Pancreas (tissue), 10 donors: ENCODE data around the gene LRP1B. TPM values are rescaled to one million over a fixed set of nuclear protein-coding genes. Genes with fewer than 3 reads are reported as not detected.
A peak's percentile ranks its signal among the peaks of the same experiment; 100 is the strongest.

Experiments used
- ATAC-seq, 4 donors: fragments of 200-7000 bp; cut with Tn5 transposase; one replicate each; pipeline versions ENCODE4 v1.8.0 to v1.9.1; 2020; ENCODE audit warnings: mild to moderate bottlenecking in 4 of 4, moderate library complexity in 4 of 4
- DNase-seq, 6 donors: peaks; one replicate each; pipeline ENCODE4 v3.0.0-alpha.2; 2020
- FAIRE-seq: peaks from 2 replicates; lab custom pipeline; 2012; peaks lifted over from hg19 to GRCh38; lab: Jason Lieb, UNC
- H3K27ac ChIP-seq, 4 donors: fragments of 200-600 bp; sonication (generic); 1 replicate in 3 of 4; 2 replicates in 1 of 4; pipeline versions ENCODE4 v1.5.0 to v1.8.0; 2020
- H3K27me3 ChIP-seq, 4 donors: fragments of 200-600 bp; one replicate each; pipeline ENCODE4 v1.8.0; 2021
- H3K36me3 ChIP-seq, 3 donors: fragments of 200-600 bp; sonication (generic) in 1 of 3; one replicate each; pipeline versions ENCODE4 v1.5.0 to v1.8.0; 2020 to 2021
- H3K4me1 ChIP-seq, 3 donors: fragments of 200-600 bp; one replicate each; pipeline ENCODE4 v1.8.0; 2021
- H3K4me3 ChIP-seq, 4 donors: fragments of 200-600 bp; sonication (generic) in 2 of 4; one replicate each; pipeline versions ENCODE4 v1.5.0 to v1.8.0; 2020 to 2021
- H3K9me3 ChIP-seq, 4 donors: fragments of 200-600 bp; one replicate each; pipeline ENCODE4 v1.8.0; 2021
- CTCF ChIP-seq, 4 donors: fragments of 200-600 bp; sonication (generic) in 3 of 4; IDR thresholded peaks; one replicate each; pipeline versions ENCODE4 v1.5.0 to v1.8.0; 2021; ENCODE audit warnings: antibody characterized with exemption in 4 of 4
- WGBS, 2 donors: extraction: QIAGEN DNeasy Blood & Tissue Kit; methylation state at CpG; one replicate each; pipeline ENCODE4 v1.1.7; 2013; 5-methylcytosine and 5-hydroxymethylcytosine counted together
- intact Hi-C, 3 donors: fragments of 100-400 bp; cut with DNase I; formaldehyde crosslinking; loops; one replicate each; pipeline versions ENCODE4 v1.11.1 to v1.14.2; 2022
- polyA plus RNA-seq, 2 donors: library from polyadenylated mRNA; stranded (reverse); fragments of 200-250 nt; gene quantifications; one replicate each; pipeline ENCODE4 v1.2.3, GENCODE V29; 2013
- total RNA-seq, 6 donors: library from RNA; stranded (reverse); fragmentation: NEBNext Ultra II Directional in 4 of 6; extraction: Animal tissue kit (Norgen Biotek cat#: 25700) in 4 of 6; gene quantifications; one replicate each; pipeline versions ENCODE4 v1.2.1 to v1.2.4, GENCODE V29; 2021 to 2023
- donor health status: healthy with polysubstance abuse.
- donor health status: DM: no; HTN: no; CAD: no; lungs with moderate emphysema.
- donor health status: DM: no; HTN: no; CAD: no.
- donor health status: control.
- donor health status: control.
- donor health status: Bipolar disorder and iron deficiency.
- donor health status: DM: yes; HTN: yes; CAD: no.
- donor health status: DM: no; HTN: no; CAD: no.
- donor health status: DM: no; HTN: no; CAD: no.
- donor health status: DM: yes; HTN: yes; CAD: no.

LRP1B gene
- total and polyA plus RNA-seq, 8 donors: 0.06 to 0.55 (median 0.25) TPM

- ATAC-seq (no peak), FAIRE-seq (no peak), DNase-seq (no peak)
- H3K36me3 ChIP-seq: no peaks in the 10 kb centered on the region
- no peaks in the 10 kb centered on the region for H3K27me3 ChIP-seq
- intact Hi-C loops: no loop called here
- no peaks in the 10 kb centered on the region for H3K4me1 ChIP-seq
- H3K4me3 ChIP-seq: no peak overlapping the region
- no peak for TF ChIP-seq CTCF (IDR thresholded peaks at IDR 0.05)
- no peaks in the 10 kb centered on the region for H3K9me3 ChIP-seq
- no peak overlapping the region for H3K27ac ChIP-seq
Measured at GRCh38 chr2:140589696-140590095, 1541.1 kb downstream of the LRP1B start.

GRCh38 chr2:140589273-140589672 is 1541.5 kb downstream of the LRP1B start:
- TF ChIP-seq CTCF (IDR thresholded peaks at IDR 0.05): no peak
- Histone ChIP-seq H3K36me3 (no peaks in the 10 kb centered on the region), H3K4me3 (no peak overlapping the region), H3K9me3 (no peaks in the 10 kb centered on the region), H3K4me1 (no peaks in the 10 kb centered on the region), H3K27ac (no peak overlapping the region), H3K27me3 (no peaks in the 10 kb centered on the region)
- ATAC-seq: no peak
- no peak for FAIRE-seq
- 67 to 68% methylated on average over 1 of the region's 1 CpG for WGBS, 2 donors
- DNase-seq: no peak
- intact Hi-C loops: no loop called here

- no peak for FAIRE-seq
- peak in 3 of 4 donors; percentile 57 to 71 (median 62) for ATAC-seq
- H3K4me1 ChIP-seq: no peaks in the 10 kb centered on the region
- no peak overlapping the region for H3K27ac ChIP-seq
- H3K4me3 ChIP-seq: no peak overlapping the region
- DNase-seq: peak in 1 of 6 donors; percentile 13
- H3K9me3 ChIP-seq: no peaks in the 10 kb centered on the region
- 67 to 71% methylated on average over 2 of the region's 2 CpGs for WGBS, 2 donors
- H3K36me3 ChIP-seq: no peaks in the 10 kb centered on the region
- no peaks in the 10 kb centered on the region for H3K27me3 ChIP-seq
- no peak for TF ChIP-seq CTCF (IDR thresholded peaks at IDR 0.05)
- intact Hi-C loops: no loop called here
Measured at GRCh38 chr2:140586379-140586778, 1544.4 kb downstream of the LRP1B start.

- H3K27me3 ChIP-seq: no peaks in the 10 kb centered on the region
- TF ChIP-seq CTCF (IDR thresholded peaks at IDR 0.05): no peak
- no peak overlapping the region for H3K27ac ChIP-seq
- ATAC-seq (no peak), DNase-seq (no peak), FAIRE-seq (no peak)
- H3K9me3 ChIP-seq: no peaks in the 10 kb centered on the region
- 27 to 35% methylated on average over 2 of the region's 2 CpGs for WGBS, 2 donors
- H3K4me3 ChIP-seq: no peak overlapping the region
- no peaks in the 10 kb centered on the region for H3K36me3 ChIP-seq
- intact Hi-C loops: no loop called here
- no peaks in the 10 kb centered on the region for H3K4me1 ChIP-seq
Measured at GRCh38 chr2:140585016-140585415, 1545.8 kb downstream of the LRP1B start.

- Histone ChIP-seq H3K27ac (no peak overlapping the region), H3K27me3 (no peaks in the 10 kb centered on the region), H3K4me3 (no peak overlapping the region), H3K9me3 (no peaks in the 10 kb centered on the region), H3K36me3 (no peaks in the 10 kb centered on the region), H3K4me1 (no peaks in the 10 kb centered on the region)
- ATAC-seq: no peak
- intact Hi-C loops: no loop called here
- no peak for FAIRE-seq
- no peak for DNase-seq
- no peak for TF ChIP-seq CTCF (IDR thresholded peaks at IDR 0.05)
Measured at GRCh38 chr2:140584471-140584870, 1546.3 kb downstream of the LRP1B start.
